GM18498 (cell line): ENCODE data around the gene TECTB.
"Not testable (repeated sequence)": the region's sequence is repeated elsewhere in the genome, so short reads cannot be mapped to it uniquely, and the experiment has no call there.

Experiments used
- ATAC-seq: cut with Tn5 transposase; IDR thresholded peaks from one replicate; pipeline ENCODE4 v1.9.1; 2021; ENCODE audit warnings: mild to moderate bottlenecking, moderate library complexity; ENCODE audit not compliant: unreplicated experiment

The TECTB gene

GRCh38 chr10:112283100-112283499, at the start of gene TECTB:
TSS of gene TECTB (plus strand) at chr10:112283400. CDS start at chr10:112283735, 335 bp downstream.
- ATAC-seq: no peak

- no peak for ATAC-seq
Measured at GRCh38 chr10:112235141-112235540, 48.1 kb upstream of the TECTB start.

GRCh38 chr10:112235920-112236319, 47.3 kb upstream of the TECTB start:
- no peak for ATAC-seq

GRCh38 chr10:112236486-112236885, 46.7 kb upstream of the TECTB start:
- no peak for ATAC-seq

- no peak for ATAC-seq
Measured at GRCh38 chr10:112239347-112239746, 43.9 kb upstream of the TECTB start.

- ATAC-seq: no peak
Measured at GRCh38 chr10:112240441-112240840, 42.8 kb upstream of the TECTB start.

GRCh38 chr10:112241651-112242341, 41.4 kb upstream of the TECTB start:
- no peak for ATAC-seq

GRCh38 chr10:112242769-112243168, 40.4 kb upstream of the TECTB start:
- no peak for ATAC-seq

GRCh38 chr10:112243713-112244112, 39.5 kb upstream of the TECTB start:
- no peak for ATAC-seq

GRCh38 chr10:112244197-112244596, 39.0 kb upstream of the TECTB start:
- ATAC-seq: no peak

GRCh38 chr10:112247791-112248190, 35.4 kb upstream of the TECTB start:
- ATAC-seq: no peak

- ATAC-seq: no peak
Measured at GRCh38 chr10:112248584-112249295, 34.5 kb upstream of the TECTB start.

- ATAC-seq: no peak
Measured at GRCh38 chr10:112249722-112250121, 33.5 kb upstream of the TECTB start.

GRCh38 chr10:112250555-112250954, 32.6 kb upstream of the TECTB start:
- no peak for ATAC-seq

GRCh38 chr10:112251238-112251637, 32.0 kb upstream of the TECTB start:
- not testable (repeated sequence) for ATAC-seq

GRCh38 chr10:112258407-112258806, 24.8 kb upstream of the TECTB start:
- ATAC-seq: no peak

GRCh38 chr10:112259688-112260087, 23.5 kb upstream of the TECTB start:
- no peak for ATAC-seq

- no peak for ATAC-seq
Measured at GRCh38 chr10:112260831-112261230, 22.4 kb upstream of the TECTB start.

- ATAC-seq: no peak
Measured at GRCh38 chr10:112261281-112261822, 21.8 kb upstream of the TECTB start.

- no peak for ATAC-seq
Measured at GRCh38 chr10:112262546-112262945, 20.7 kb upstream of the TECTB start.

GRCh38 chr10:112265745-112266144, 17.5 kb upstream of the TECTB start:
- no peak for ATAC-seq

GRCh38 chr10:112269266-112269665, 13.9 kb upstream of the TECTB start:
- no peak for ATAC-seq
